ENCODE results near the gene SORCS2. TPM values are rescaled to one million over a fixed set of nuclear protein-coding genes. Genes with fewer than 3 reads are reported as not detected.

Gene SORCS2
- total and polyA plus RNA-seq, 12 donors: 0.25 to 5.4 (median 2.2) TPM

DNA sequence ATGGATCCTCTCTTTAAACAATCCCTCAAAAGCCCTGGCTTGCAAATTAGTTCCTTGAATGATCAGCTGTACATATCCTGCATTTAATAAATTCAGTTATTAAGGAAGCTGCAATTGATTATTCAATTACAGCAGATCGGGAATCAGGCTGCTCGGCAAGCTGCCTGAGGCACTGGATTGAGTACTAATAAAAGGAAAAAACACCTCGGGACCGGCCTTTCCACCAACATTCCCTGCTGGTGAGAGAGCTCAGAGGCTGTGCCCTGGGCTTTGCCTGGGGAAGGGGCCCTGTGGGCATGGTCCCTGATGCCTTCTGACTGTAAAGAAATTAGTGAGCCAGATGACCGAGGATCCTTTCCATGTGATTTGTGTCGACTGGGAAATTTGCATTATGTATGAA, 69.2 kb downstream of the SORCS2 start:
- DNase-seq: no peak
- intact Hi-C loops (cut with DNase I): no loop called here
- 65 to 73% methylated on average over 6 of the region's 6 CpGs for WGBS, 2 donors
- peaks cover 0 to 29% (median 16%) of the 10 kb centered on the region in 9 donors for H3K4me1 ChIP-seq
- no peaks in the 10 kb centered on the region for H3K27me3 ChIP-seq
- no peaks in the 10 kb centered on the region for H3K9me3 ChIP-seq
- H3K36me3 ChIP-seq: no peaks in the 10 kb centered on the region
- H3K27ac ChIP-seq: peak overlapping the region in 7 of 10 donors; percentile 33 to 79 (median 61)
- no peak overlapping the region for H3K4me3 ChIP-seq
- TF ChIP-seq, protein P1, sequence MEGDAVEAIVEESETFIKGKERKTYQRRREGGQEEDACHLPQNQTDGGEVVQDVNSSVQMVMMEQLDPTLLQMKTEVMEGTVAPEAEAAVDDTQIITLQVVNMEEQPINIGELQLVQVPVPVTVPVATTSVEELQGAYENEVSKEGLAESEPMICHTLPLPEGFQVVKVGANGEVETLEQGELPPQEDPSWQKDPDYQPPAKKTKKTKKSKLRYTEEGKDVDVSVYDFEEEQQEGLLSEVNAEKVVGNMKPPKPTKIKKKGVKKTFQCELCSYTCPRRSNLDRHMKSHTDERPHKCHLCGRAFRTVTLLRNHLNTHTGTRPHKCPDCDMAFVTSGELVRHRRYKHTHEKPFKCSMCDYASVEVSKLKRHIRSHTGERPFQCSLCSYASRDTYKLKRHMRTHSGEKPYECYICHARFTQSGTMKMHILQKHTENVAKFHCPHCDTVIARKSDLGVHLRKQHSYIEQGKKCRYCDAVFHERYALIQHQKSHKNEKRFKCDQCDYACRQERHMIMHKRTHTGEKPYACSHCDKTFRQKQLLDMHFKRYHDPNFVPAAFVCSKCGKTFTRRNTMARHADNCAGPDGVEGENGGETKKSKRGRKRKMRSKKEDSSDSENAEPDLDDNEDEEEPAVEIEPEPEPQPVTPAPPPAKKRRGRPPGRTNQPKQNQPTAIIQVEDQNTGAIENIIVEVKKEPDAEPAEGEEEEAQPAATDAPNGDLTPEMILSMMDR (IDR thresholded peaks at IDR 0.05): no peak
- no peak for ATAC-seq

- WGBS, 2 donors: 100% methylated on average over 1 of the region's 1 CpG; no CpG with 5 or more reads in 1 of the 2 donors
- ATAC-seq: no peak
- intact Hi-C loops (cut with DNase I): no loop called here
- H3K27me3 ChIP-seq: no peaks in the 10 kb centered on the region
- no peak overlapping the region for H3K4me3 ChIP-seq
- TF ChIP-seq, protein P1 (IDR thresholded peaks at IDR 0.05): no peak
- no peaks in the 10 kb centered on the region for H3K36me3 ChIP-seq
- no peaks in the 10 kb centered on the region for H3K9me3 ChIP-seq
- H3K4me1 ChIP-seq: peaks cover 0 to 24% (median 13%) of the 10 kb centered on the region in 9 donors
- no peak for DNase-seq
- no peak overlapping the region for H3K27ac ChIP-seq
Observed at GRCh38 chr4:7262134-7262533, 69.8 kb downstream of the SORCS2 start.

- TF ChIP-seq, protein P1 (IDR thresholded peaks at IDR 0.05): no peak
- no peak for ATAC-seq
Observed at GRCh38 chr4:7263166-7263565, 70.8 kb downstream of the SORCS2 start.

DNA sequence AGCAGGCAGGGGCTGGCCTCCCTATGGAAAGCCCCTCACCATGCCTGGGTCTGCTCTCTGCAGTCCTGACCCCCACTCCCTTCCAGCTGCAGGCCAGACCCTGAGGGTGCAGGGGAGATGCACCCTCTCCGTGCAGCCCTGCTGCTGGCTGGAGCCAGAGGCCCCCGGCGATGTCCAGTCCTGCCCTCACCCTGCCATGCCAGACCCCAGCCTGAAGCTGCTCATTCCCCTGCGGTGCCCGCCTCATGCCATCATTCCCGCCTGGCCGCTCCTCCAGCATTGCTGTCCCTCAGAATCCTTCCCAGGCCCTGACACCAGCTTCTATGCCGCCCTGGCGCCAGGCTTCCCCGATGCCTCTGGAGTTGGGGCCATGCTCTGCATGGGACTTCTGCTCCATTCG, 72.4 kb downstream of the SORCS2 start:
- 85 to 88% methylated on average over 11 of the region's 11 CpGs for WGBS, 2 donors
- Histone ChIP-seq H3K4me1 (peaks cover 0 to 13% (median 9%) of the 10 kb centered on the region in 9 donors), H3K27ac (no peak overlapping the region), H3K4me3 (no peak overlapping the region), H3K36me3 (no peaks in the 10 kb centered on the region), H3K27me3 (no peaks in the 10 kb centered on the region), H3K9me3 (no peaks in the 10 kb centered on the region)
- intact Hi-C loops (cut with DNase I): no loop called here
- no peak for ATAC-seq
- TF ChIP-seq, protein P1 (IDR thresholded peaks at IDR 0.05): no peak
- no peak for DNase-seq

More at GRCh38 chr4:7263166-7263565, 70.8 kb downstream of the SORCS2 start:
- intact Hi-C loops (cut with DNase I): no loop called here
- Histone ChIP-seq H3K36me3 (no peaks in the 10 kb centered on the region), H3K27ac (no peak overlapping the region), H3K27me3 (no peaks in the 10 kb centered on the region), H3K4me3 (no peak overlapping the region), H3K4me1 (peaks cover 0 to 14% (median 9%) of the 10 kb centered on the region in 9 donors), H3K9me3 (no peaks in the 10 kb centered on the region)
- no peak for DNase-seq
- 78 to 83% methylated on average over 11 of the region's 11 CpGs for WGBS, 2 donors
